ENCODE measurements around the gene ZNF227.

Gene ZNF227

DNA sequence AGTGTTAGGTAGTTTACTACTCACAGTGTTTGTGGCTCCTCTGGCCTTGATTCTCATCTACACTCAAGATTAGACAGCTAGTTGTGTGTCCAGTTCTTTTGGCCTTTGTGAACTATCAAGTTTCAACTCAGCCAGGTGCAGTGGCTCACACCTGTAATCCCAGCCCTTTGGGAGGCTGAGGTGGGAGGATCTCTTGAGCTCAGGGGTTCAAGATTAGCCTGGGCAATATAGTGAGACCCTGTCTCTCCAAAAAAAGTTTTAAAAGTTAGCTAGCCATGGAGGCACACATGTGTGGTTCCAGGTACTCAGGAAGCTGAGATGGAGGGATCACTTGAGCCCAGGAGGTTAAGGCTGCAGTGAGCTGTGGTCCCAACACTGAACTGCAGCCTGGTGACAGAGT is 31.4 kb upstream of the ZNF227 start:
- Histone ChIP-seq H3K79me2 (ENCODE audit: insufficient read depth, low read length) (no peaks in the 10 kb centered on the region), H3K4me2 (ENCODE audit: low read length) (no peak overlapping the region), H3K4me1 (ENCODE audit: insufficient read depth, low read length, severe bottlenecking) (no peaks in the 10 kb centered on the region), H3K27me3 (ENCODE audit: insufficient read depth, low read length) (no peaks in the 10 kb centered on the region), H3K9me2 (ENCODE audit: low read depth, low read length) (no peaks in the 10 kb centered on the region), H3K9ac (ENCODE audit: low read length) (no peak overlapping the region), H3K4me3 (ENCODE audit: low read depth, low read length, poor library complexity, severe bottlenecking) (no peak overlapping the region), H4K20me1 (ENCODE audit: insufficient read depth, low read length) (no peaks in the 10 kb centered on the region), H3K36me3 (ENCODE audit: insufficient read depth, low read length) (peaks cover 19% of the 10 kb centered on the region), H3F3A (ENCODE audit: insufficient read depth, low read length) (no peaks in the 10 kb centered on the region), H3K27ac (ENCODE audit: low read depth, low read length, poor library complexity, severe bottlenecking) (no peak overlapping the region), H3K9me3 (ENCODE audit: low read length) (peaks cover 20% of the 10 kb centered on the region), H2AFZ (ENCODE audit: low read length) (no peak overlapping the region)
- TF ChIP-seq EZH2 (IDR thresholded peaks at IDR 0.05; ENCODE audit: borderline replicate concordance, low read length) (no peak), CTCF (IDR thresholded peaks at IDR 0.05; ENCODE audit: low read length) (no peak)

GRCh38 chr19:44182145-44182544 is 30.2 kb upstream of the ZNF227 start:
- Histone ChIP-seq H3F3A (ENCODE audit: insufficient read depth, low read length) (no peaks in the 10 kb centered on the region), H3K79me2 (ENCODE audit: insufficient read depth, low read length) (no peaks in the 10 kb centered on the region), H3K9me2 (ENCODE audit: low read depth, low read length) (no peaks in the 10 kb centered on the region; the same call in 1 of the 2 replicates), H3K4me1 (ENCODE audit: insufficient read depth, low read length, severe bottlenecking) (no peaks in the 10 kb centered on the region), H2AFZ (ENCODE audit: low read length) (no peak overlapping the region), H3K4me3 (ENCODE audit: low read depth, low read length, poor library complexity, severe bottlenecking) (no peak overlapping the region), H3K9ac (ENCODE audit: low read length) (no peak overlapping the region), H3K27me3 (ENCODE audit: insufficient read depth, low read length) (no peaks in the 10 kb centered on the region), H3K27ac (ENCODE audit: low read depth, low read length, poor library complexity, severe bottlenecking) (no peak overlapping the region), H3K9me3 (ENCODE audit: low read length) (peaks cover 9% of the 10 kb centered on the region; the same call in 1 of the 2 replicates), H3K36me3 (ENCODE audit: insufficient read depth, low read length) (peaks cover 7% of the 10 kb centered on the region), H4K20me1 (ENCODE audit: insufficient read depth, low read length) (no peaks in the 10 kb centered on the region), H3K4me2 (ENCODE audit: low read length) (no peak overlapping the region)
- no peak for TF ChIP-seq EZH2 (IDR thresholded peaks at IDR 0.05; ENCODE audit: borderline replicate concordance, low read length)
- TF ChIP-seq CTCF (IDR thresholded peaks at IDR 0.05; ENCODE audit: low read length), result no peak

GRCh38 chr19:44190020-44190419 is 22.3 kb upstream of the ZNF227 start:
- Histone ChIP-seq H3K79me2 (ENCODE audit: insufficient read depth, low read length) (no peaks in the 10 kb centered on the region), H3K27me3 (ENCODE audit: insufficient read depth, low read length) (no peaks in the 10 kb centered on the region), H4K20me1 (ENCODE audit: insufficient read depth, low read length) (no peaks in the 10 kb centered on the region), H3K9me2 (ENCODE audit: low read depth, low read length) (no peaks in the 10 kb centered on the region; the same call in 1 of the 2 replicates), H3K4me3 (ENCODE audit: low read depth, low read length, poor library complexity, severe bottlenecking) (no peak overlapping the region), H3K4me1 (ENCODE audit: insufficient read depth, low read length, severe bottlenecking) (no peaks in the 10 kb centered on the region), H3K9ac (ENCODE audit: low read length) (no peak overlapping the region), H3K36me3 (ENCODE audit: insufficient read depth, low read length) (no peaks in the 10 kb centered on the region), H3K9me3 (ENCODE audit: low read length) (no peaks in the 10 kb centered on the region), H3K27ac (ENCODE audit: low read depth, low read length, poor library complexity, severe bottlenecking) (no peak overlapping the region), H2AFZ (ENCODE audit: low read length) (no peak overlapping the region), H3K4me2 (ENCODE audit: low read length) (no peak overlapping the region), H3F3A (ENCODE audit: insufficient read depth, low read length) (no peaks in the 10 kb centered on the region)
- no peak for TF ChIP-seq CTCF (IDR thresholded peaks at IDR 0.05; ENCODE audit: low read length)
- no peak for TF ChIP-seq EZH2 (IDR thresholded peaks at IDR 0.05; ENCODE audit: borderline replicate concordance, low read length)
